ENCODE measurements around the gene NDUFAF3. TPM values are rescaled to one million over a fixed set of nuclear protein-coding genes. Genes with fewer than 3 reads are reported as not detected.

Gene NDUFAF3
- total RNA-seq, 4 donors from 2014 or later = 120 to 305 (median 146) TPM

GRCh38 chr3:49025005-49025792, 3.3 kb downstream of the NDUFAF3 start:
- no peak overlapping the region for H3K27ac ChIP-seq
- WGBS, 2 donors = 84 to 90% methylated on average over 9 to 11 of the region's 13 CpGs
- H3K4me3 ChIP-seq (replicated peaks in 1 of 3) = no peak overlapping the region
- peaks cover 25 to 29% of the 10 kb centered on the region in 2 donors for H3K36me3 ChIP-seq
- DNase-seq = no peak
- intact Hi-C loops (cut with DNase I) = loop anchor here (10.0 kb wide), 1 partner anchor 70 kb away; the partner anchor contains the start of gene QRICH1
- H3K9me3 ChIP-seq = no peaks in the 10 kb centered on the region
- H3K27me3 ChIP-seq = no peaks in the 10 kb centered on the region
- no peak for TF ChIP-seq POLR2A (IDR thresholded peaks at IDR 0.05)
- TF ChIP-seq, protein P1, sequence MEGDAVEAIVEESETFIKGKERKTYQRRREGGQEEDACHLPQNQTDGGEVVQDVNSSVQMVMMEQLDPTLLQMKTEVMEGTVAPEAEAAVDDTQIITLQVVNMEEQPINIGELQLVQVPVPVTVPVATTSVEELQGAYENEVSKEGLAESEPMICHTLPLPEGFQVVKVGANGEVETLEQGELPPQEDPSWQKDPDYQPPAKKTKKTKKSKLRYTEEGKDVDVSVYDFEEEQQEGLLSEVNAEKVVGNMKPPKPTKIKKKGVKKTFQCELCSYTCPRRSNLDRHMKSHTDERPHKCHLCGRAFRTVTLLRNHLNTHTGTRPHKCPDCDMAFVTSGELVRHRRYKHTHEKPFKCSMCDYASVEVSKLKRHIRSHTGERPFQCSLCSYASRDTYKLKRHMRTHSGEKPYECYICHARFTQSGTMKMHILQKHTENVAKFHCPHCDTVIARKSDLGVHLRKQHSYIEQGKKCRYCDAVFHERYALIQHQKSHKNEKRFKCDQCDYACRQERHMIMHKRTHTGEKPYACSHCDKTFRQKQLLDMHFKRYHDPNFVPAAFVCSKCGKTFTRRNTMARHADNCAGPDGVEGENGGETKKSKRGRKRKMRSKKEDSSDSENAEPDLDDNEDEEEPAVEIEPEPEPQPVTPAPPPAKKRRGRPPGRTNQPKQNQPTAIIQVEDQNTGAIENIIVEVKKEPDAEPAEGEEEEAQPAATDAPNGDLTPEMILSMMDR (IDR thresholded peaks at IDR 0.05) = no peak
- H3K4me1 ChIP-seq = peaks cover 18 to 32% of the 10 kb centered on the region in 2 donors

DNA sequence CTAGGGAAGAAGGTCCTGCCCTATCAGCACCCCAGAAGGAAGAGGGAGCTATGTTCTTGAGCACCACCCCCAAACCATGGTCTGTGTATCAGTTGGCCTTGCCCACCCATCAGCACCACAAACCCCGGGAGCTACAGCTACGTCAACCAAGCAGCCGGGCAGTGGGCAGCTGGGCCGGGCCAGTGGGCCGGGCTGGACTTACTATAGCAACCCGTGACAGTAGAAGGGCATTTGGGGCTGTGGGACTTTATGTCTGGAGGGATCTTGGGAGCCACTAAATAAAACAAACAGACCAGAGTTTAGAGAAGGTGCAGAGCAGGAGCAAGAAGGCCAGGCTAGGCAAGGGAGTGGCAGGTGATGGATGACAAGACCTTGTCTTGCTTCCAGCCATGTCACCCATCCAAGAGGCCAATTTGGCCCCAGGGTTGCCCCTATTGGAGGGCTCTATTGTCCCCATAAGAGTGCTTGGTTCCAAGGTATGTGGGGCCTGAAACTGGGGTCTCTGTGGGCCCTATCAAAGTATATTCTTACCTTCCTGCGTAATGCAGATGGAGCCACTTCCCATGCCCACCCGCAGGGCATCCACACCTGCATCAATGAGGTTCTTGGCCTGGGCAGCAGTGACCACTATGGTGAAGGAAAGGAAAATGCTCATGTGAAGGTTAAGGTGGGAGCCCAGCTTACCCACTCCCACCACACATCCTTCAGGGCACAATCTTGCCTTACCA, 4.0 kb downstream of the NDUFAF3 start:
- DNase-seq = no peak
- TF ChIP-seq, protein P1 (IDR thresholded peaks at IDR 0.05) = no peak
- no peak for TF ChIP-seq POLR2A (IDR thresholded peaks at IDR 0.05)
- WGBS, 2 donors = 92 to 94% methylated on average over 8 of the region's 8 CpGs
- no peak overlapping the region for H3K4me3 ChIP-seq (replicated peaks in 1 of 3)
- intact Hi-C loops (cut with DNase I) = loop anchor here (10.0 kb wide), 1 partner anchor 69 kb away; the partner anchor contains the start of gene QRICH1
- no peaks in the 10 kb centered on the region for H3K9me3 ChIP-seq
- H3K27ac ChIP-seq = no peak overlapping the region
- no peaks in the 10 kb centered on the region for H3K27me3 ChIP-seq
- peaks cover 27 to 36% of the 10 kb centered on the region in 2 donors for H3K36me3 ChIP-seq
- H3K4me1 ChIP-seq = peaks cover 14 to 28% of the 10 kb centered on the region in 2 donors

- Histone ChIP-seq H3K27ac (no peak overlapping the region), H3K27me3 (no peaks in the 10 kb centered on the region), H3K9me3 (no peaks in the 10 kb centered on the region), H3K4me3 (replicated peaks in 1 of 3) (no peak overlapping the region), H3K36me3 (peaks cover 33 to 40% of the 10 kb centered on the region in 2 donors), H3K4me1 (peaks cover 14 to 28% of the 10 kb centered on the region in 2 donors)
- intact Hi-C loops (cut with DNase I) = loop anchor here (10.0 kb wide), 1 partner anchor 68 kb away; the partner anchor contains the start of gene QRICH1
- TF ChIP-seq POLR2A (IDR thresholded peaks at IDR 0.05) = no peak
- TF ChIP-seq, protein P1 (IDR thresholded peaks at IDR 0.05) = no peak
- no peak for DNase-seq
- 96 to 97% methylated on average over 3 of the region's 3 CpGs for WGBS, 2 donors
These were observed 4.6 kb downstream of the NDUFAF3 start for GRCh38 chr3:49026536-49026935.

- Histone ChIP-seq H3K36me3 (peaks cover 44 to 50% of the 10 kb centered on the region in 2 donors), H3K9me3 (no peaks in the 10 kb centered on the region), H3K27me3 (no peaks in the 10 kb centered on the region), H3K27ac (no peak overlapping the region), H3K4me1 (peaks cover 11 to 25% of the 10 kb centered on the region in 2 donors), H3K4me3 (replicated peaks in 1 of 3) (no peak overlapping the region)
- WGBS, 2 donors = 95 to 99% methylated on average over 9 of the region's 9 CpGs
- intact Hi-C loops (cut with DNase I) = loop anchor here (10.0 kb wide), 1 partner anchor 67 kb away; the partner anchor contains the start of gene QRICH1
- TF ChIP-seq POLR2A (IDR thresholded peaks at IDR 0.05) = no peak
- TF ChIP-seq, protein P1 (IDR thresholded peaks at IDR 0.05) = no peak
- no peak for DNase-seq
These were observed 5.7 kb downstream of the NDUFAF3 start for GRCh38 chr3:49027634-49028033.

All from thyroid gland (tissue), 4 donors.